GM18873 (cell line): ENCODE results near the gene SIAH3.

Experiments
- ATAC-seq: cut with Tn5 transposase; IDR thresholded peaks from one replicate; pipeline ENCODE4 v1.9.1; 2021; ENCODE audit warnings: mild to moderate bottlenecking, moderate library complexity, moderate number of reproducible peaks; ENCODE audit not compliant: unreplicated experiment, low FRiP score

SIAH3 gene

GRCh38 chr13:45863709-45864590, 12.4 kb upstream of the SIAH3 start:
- ATAC-seq, result no peak

- ATAC-seq, result no peak
Measured at GRCh38 chr13:45861322-45861721, 9.8 kb upstream of the SIAH3 start.

GRCh38 chr13:45860240-45860639, 8.7 kb upstream of the SIAH3 start:
- no peak for ATAC-seq

GRCh38 chr13:45859705-45860104, 8.2 kb upstream of the SIAH3 start:
- ATAC-seq, result no peak

- ATAC-seq, result no peak
Measured at GRCh38 chr13:45852494-45852893, 941 bp upstream of the SIAH3 start.

GRCh38 chr13:45851956-45852355, 403 bp upstream of the SIAH3 start:
- no peak for ATAC-seq

- no peak for ATAC-seq
Measured at GRCh38 chr13:45850027-45850613, 1.4 kb downstream of the SIAH3 start.

GRCh38 chr13:45849408-45849807, 2.1 kb downstream of the SIAH3 start:
- no peak for ATAC-seq

- no peak for ATAC-seq
Measured at GRCh38 chr13:45847554-45848224, 3.9 kb downstream of the SIAH3 start.

- no peak for ATAC-seq
Measured at GRCh38 chr13:45846681-45847080, 4.9 kb downstream of the SIAH3 start.

- ATAC-seq, result no peak
Measured at GRCh38 chr13:45838171-45838745, 13.3 kb downstream of the SIAH3 start.

- ATAC-seq, result no peak
Measured at GRCh38 chr13:45837111-45837510, 14.4 kb downstream of the SIAH3 start.

GRCh38 chr13:45834411-45834994, 17.1 kb downstream of the SIAH3 start:
- ATAC-seq, result no peak

- ATAC-seq, result no peak
Measured at GRCh38 chr13:45833663-45834375, 17.7 kb downstream of the SIAH3 start.

GRCh38 chr13:45833242-45833641, 18.3 kb downstream of the SIAH3 start:
- no peak for ATAC-seq

GRCh38 chr13:45831851-45832250, 19.7 kb downstream of the SIAH3 start:
- no peak for ATAC-seq

- ATAC-seq, result no peak
Measured at GRCh38 chr13:45830121-45830520, 21.4 kb downstream of the SIAH3 start.

GRCh38 chr13:45828256-45828968, 23.1 kb downstream of the SIAH3 start:
- no peak for ATAC-seq

- ATAC-seq, result no peak
Measured at GRCh38 chr13:45827318-45827717, 24.2 kb downstream of the SIAH3 start.
